KOPT-K1 (cell line): ENCODE measurements around the gene MAML1.
"Not testable (repeated sequence)": the region's sequence is repeated elsewhere in the genome, so short reads cannot be mapped to it uniquely, and the experiment has no call there.

Experiments used
- H3K27ac ChIP-seq: fragments of 200-600 bp; sonication (generic); 2 replicates; pipeline ENCODE4 v1.5.1; 2016; ENCODE audit warnings: antibody characterized with exemption, mild to moderate bottlenecking, low read depth, low read length; ENCODE audit not compliant: poor library complexity, severe bottlenecking
- H3K36me3 ChIP-seq: fragments of 200-600 bp; sonication (generic); 2 replicates; pipeline ENCODE4 v1.5.1; 2017; ENCODE audit warnings: antibody characterized with exemption, mild to moderate bottlenecking, low read length, moderate library complexity; ENCODE audit not compliant: insufficient read depth
- H3K9me3 ChIP-seq: fragments of 200-600 bp; sonication (generic); 2 replicates; pipeline ENCODE4 v1.5.1; 2017; ENCODE audit warnings: antibody characterized with exemption, low read length, mild to moderate bottlenecking; ENCODE audit not compliant: insufficient read depth, poor library complexity, severe bottlenecking

MAML1 gene

DNA sequence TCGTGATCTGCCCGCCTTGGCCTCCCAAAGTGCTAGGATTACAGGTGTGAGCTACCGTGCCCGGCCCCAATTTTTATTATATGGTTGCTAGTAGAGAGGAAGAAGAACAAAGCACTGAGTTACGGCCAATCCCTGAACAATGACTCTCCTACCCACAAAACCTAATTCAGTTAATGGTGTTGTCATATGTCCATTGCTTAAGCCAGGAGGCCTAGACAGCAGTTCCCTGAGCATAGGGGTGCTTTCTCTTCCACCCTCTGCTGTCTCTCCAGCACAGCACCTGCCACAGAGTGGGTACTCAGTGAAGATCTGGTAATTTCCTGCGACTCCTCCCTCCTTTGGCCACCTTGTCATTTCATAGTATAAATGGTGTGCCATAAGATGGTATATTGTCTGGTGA, 39.7 kb downstream of the MAML1 start:
- Histone ChIP-seq H3K36me3 (peaks cover 99% of the 10 kb centered on the region), H3K27ac (no peak overlapping the region), H3K9me3 (no peaks in the 10 kb centered on the region)

DNA sequence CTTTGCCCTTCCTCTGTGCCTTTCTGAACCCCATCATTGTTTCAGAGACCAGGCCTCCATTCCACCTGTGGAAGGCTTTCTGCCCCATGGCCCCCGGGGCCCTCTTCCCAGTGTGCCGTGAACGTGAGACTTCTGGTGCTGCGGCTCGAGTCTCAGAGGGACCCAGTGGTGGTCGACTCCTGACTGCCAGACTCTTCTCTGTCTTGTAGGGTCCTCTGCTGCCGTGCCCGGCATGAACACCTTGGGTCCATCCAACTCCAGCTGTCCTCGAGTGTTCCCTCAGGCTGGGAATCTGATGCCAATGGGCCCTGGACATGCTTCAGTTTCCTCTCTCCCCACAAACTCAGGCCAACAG, 41.0 kb downstream of the MAML1 start:
- no peaks in the 10 kb centered on the region for H3K9me3 ChIP-seq
- peaks cover 99% of the 10 kb centered on the region for H3K36me3 ChIP-seq
- H3K27ac ChIP-seq = no peak overlapping the region

DNA sequence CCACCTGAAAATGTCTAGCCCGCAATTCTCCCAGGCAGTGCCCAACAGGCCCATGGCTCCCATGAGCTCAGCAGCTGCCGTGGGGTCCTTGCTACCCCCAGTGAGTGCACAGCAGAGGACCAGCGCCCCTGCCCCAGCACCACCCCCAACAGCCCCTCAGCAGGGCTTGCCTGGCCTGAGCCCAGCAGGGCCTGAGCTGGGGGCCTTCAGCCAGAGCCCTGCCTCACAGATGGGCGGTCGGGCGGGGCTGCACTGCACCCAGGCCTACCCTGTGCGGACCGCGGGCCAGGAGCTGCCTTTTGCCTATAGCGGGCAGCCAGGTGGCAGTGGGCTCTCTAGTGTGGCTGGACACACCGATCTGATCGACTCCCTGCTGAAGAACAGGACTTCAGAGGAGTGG, 41.8 kb downstream of the MAML1 start:
- H3K27ac ChIP-seq = no peak overlapping the region
- H3K36me3 ChIP-seq = peaks cover 99% of the 10 kb centered on the region
- H3K9me3 ChIP-seq = no peaks in the 10 kb centered on the region

GRCh38 chr5:179776411-179776938, 43.9 kb downstream of the MAML1 start:
- no peak overlapping the region for H3K27ac ChIP-seq
- peaks cover 95% of the 10 kb centered on the region for H3K36me3 ChIP-seq
- no peaks in the 10 kb centered on the region for H3K9me3 ChIP-seq

GRCh38 chr5:179777456-179777855, 44.8 kb downstream of the MAML1 start:
- no peaks in the 10 kb centered on the region for H3K9me3 ChIP-seq
- H3K36me3 ChIP-seq = peaks cover 93% of the 10 kb centered on the region
- H3K27ac ChIP-seq = no peak overlapping the region

- Histone ChIP-seq H3K27ac (no peak overlapping the region), H3K9me3 (no peaks in the 10 kb centered on the region), H3K36me3 (peaks cover 88% of the 10 kb centered on the region)
Observed at GRCh38 chr5:179777909-179778308, 45.3 kb downstream of the MAML1 start.

DNA sequence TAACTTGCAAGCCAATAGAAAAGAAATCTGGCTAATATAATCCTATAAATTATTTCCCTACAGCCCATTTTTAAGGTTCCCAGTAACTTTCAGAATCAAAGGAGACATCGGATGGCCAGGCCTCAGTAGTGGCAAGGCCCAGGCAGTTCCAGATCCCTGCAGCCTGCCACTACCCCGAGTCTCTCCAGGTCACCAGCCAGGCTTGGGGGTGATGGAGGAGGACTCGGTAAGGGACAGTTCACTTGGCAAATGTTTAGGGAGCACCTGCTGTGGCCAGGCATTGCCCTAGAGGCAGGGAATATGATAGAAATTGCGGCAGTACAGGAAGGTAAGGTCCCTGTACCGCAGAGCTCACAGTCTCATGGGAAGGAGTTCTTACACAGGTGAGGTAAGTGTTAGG, 46.0 kb downstream of the MAML1 start:
- H3K36me3 ChIP-seq = peaks cover 81% of the 10 kb centered on the region
- H3K9me3 ChIP-seq = no peaks in the 10 kb centered on the region
- H3K27ac ChIP-seq = no peak overlapping the region

DNA sequence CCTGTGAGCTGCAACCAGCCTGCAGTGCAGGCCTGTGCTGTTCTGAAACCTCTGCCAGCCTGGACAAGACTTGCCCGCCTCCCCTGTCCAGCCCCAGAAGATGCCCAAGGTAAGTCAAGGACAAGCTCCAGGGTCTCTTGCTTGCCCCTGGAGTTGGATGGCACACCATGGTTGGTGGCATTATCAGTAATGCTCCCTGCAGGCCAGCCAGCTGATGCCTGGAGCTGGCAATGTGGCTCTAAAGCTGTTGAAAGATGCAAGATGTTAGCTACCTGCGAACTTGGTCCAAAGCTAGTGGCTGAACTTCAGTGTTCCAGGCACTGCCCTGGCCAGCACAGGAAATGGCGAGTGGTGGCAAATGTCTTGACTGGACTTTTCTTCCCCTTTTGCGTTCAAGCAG, 47.2 kb downstream of the MAML1 start:
- Histone ChIP-seq H3K36me3 (peaks cover 69% of the 10 kb centered on the region), H3K27ac (no peak overlapping the region), H3K9me3 (no peaks in the 10 kb centered on the region)

- no peak overlapping the region for H3K27ac ChIP-seq
- no peaks in the 10 kb centered on the region for H3K9me3 ChIP-seq
- H3K36me3 ChIP-seq = peaks cover 65% of the 10 kb centered on the region
Observed at GRCh38 chr5:179780362-179780761, 47.7 kb downstream of the MAML1 start.

DNA sequence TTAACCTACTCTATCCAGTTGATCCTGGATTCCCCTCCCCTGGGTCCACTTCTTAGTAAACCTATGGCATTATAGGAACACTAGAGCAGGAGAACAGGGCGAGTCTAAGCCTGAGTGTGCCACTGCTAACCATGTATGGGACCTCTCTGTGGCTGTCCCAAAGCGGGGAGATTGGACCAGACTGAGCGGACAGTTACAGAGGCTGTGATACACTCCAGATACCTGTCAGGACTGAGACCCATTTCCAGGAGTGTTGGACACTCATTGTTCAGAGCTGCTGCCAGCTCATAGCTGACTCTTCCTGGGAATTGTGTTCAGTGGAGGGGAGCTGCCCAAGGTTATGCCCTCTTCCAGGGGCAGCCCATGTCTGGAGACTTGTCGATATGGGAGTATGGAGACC, 49.2 kb downstream of the MAML1 start:
- Histone ChIP-seq H3K27ac (no peak overlapping the region), H3K36me3 (peaks cover 50% of the 10 kb centered on the region), H3K9me3 (no peaks in the 10 kb centered on the region)

DNA sequence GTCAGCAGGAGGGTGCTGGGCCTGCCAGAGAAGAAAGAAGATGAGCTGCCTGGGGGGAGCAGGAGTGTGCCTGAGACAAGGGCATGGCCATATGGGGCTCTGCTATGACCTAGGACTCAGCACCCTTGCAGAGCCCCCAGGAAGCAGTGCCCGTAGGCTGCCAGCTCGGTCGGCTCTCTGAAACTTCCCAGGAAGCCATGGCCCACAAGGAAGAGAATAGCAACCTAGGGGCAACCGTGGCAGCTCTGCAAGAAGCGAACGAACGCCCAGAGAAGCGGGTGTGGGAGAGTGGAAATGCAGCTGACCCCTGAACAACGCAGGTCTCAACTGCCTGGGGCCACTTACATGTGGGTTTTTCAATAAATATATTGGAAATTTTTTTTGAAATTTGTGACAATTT, 50.5 kb downstream of the MAML1 start:
- Histone ChIP-seq H3K36me3 (peaks cover 37% of the 10 kb centered on the region), H3K27ac (no peak overlapping the region), H3K9me3 (no peaks in the 10 kb centered on the region)

- Histone ChIP-seq H3K27ac (no peak overlapping the region), H3K9me3 (no peaks in the 10 kb centered on the region), H3K36me3 (peaks cover 4% of the 10 kb centered on the region; the same call in 1 of the 2 replicates)
Observed at GRCh38 chr5:179786861-179787260, 54.2 kb downstream of the MAML1 start.

- Histone ChIP-seq H3K27ac (no peak overlapping the region), H3K9me3 (no peaks in the 10 kb centered on the region), H3K36me3 (no peaks in the 10 kb centered on the region)
Observed at GRCh38 chr5:179788193-179788854, 55.7 kb downstream of the MAML1 start.

GRCh38 chr5:179789278-179789677, 56.7 kb downstream of the MAML1 start:
- H3K36me3 ChIP-seq, H3K9me3 ChIP-seq, H3K27ac ChIP-seq: not testable (repeated sequence)

GRCh38 chr5:179791881-179792611, 59.4 kb downstream of the MAML1 start:
- Histone ChIP-seq H3K36me3 (peaks cover 2% of the 10 kb centered on the region; the same call in 1 of the 2 replicates), H3K9me3 (no peaks in the 10 kb centered on the region), H3K27ac (no peak overlapping the region)
